ENCODE measurements around the gene ZNF862.

DNA sequence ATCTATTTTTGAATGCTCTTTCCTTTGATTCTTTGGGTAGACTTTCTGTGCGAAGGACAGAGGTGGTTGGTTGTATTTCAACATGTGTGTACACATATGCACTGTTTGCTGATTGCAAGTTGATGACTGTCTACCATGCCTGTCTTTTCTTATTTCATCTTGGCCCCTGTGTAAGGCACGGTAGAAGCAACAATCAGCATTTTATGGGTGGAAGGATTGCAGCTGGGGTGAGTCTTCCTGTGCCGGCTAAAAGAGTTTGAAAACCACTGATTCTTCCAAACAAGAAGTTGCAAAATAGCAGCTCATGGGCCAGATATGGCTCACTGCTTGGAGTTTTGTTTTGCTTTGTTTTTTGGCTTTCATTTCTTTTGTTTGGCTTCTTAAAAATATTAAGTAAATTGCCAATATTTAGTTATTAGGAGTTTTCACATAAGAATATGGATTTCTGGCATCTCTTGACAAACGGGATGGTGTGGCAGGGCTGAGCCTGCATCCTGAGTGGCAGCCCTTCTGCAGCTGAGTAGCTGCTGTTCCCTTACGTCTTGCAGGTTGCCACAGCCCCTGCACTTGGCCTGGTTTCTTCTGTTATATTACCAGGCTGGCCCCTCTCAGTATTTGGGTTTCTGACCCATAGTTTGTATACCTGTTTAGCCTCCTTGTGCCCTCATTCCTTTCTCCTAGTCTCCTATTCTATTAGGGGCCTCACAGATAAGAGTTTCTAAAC lies 7.2 kb downstream of the ZNF862 start:
- TF ChIP-seq POLR2A (IDR thresholded peaks at IDR 0.05; ENCODE audit: low read depth, low read length) (no peak), MYC (IDR thresholded peaks at IDR 0.05; ENCODE audit: low read depth, low read length) (no peak), FOS (IDR thresholded peaks at IDR 0.05; ENCODE audit: borderline replicate concordance, insufficient read depth, low read length) (no peak), POLR2AphosphoS5 (IDR thresholded peaks at IDR 0.05; ENCODE audit: insufficient read depth, low read depth, low read length) (no peak)

Measured in endothelial cell of umbilical vein (primary cell).